Activated CD4-positive, alpha-beta T cell treated with anti-CD3 and anti-CD28 coated beads, Interleukin-2, Interleukin-4, amounts not matched to agents 100 ng/mL and 50 ng/mL, durations not matched to agents 16 hours and 8 hours (primary cell): ENCODE data around the gene DGCR6.
"Not testable (repeated sequence)": the region's sequence is repeated elsewhere in the genome, so short reads cannot be mapped to it uniquely, and the experiment has no call there.

Source experiments
- DNase-seq: peaks from one replicate; pipeline ENCODE4 v3.0.0-alpha.2; 2020; ENCODE audit warnings: low spot score

DGCR6 gene

DNA sequence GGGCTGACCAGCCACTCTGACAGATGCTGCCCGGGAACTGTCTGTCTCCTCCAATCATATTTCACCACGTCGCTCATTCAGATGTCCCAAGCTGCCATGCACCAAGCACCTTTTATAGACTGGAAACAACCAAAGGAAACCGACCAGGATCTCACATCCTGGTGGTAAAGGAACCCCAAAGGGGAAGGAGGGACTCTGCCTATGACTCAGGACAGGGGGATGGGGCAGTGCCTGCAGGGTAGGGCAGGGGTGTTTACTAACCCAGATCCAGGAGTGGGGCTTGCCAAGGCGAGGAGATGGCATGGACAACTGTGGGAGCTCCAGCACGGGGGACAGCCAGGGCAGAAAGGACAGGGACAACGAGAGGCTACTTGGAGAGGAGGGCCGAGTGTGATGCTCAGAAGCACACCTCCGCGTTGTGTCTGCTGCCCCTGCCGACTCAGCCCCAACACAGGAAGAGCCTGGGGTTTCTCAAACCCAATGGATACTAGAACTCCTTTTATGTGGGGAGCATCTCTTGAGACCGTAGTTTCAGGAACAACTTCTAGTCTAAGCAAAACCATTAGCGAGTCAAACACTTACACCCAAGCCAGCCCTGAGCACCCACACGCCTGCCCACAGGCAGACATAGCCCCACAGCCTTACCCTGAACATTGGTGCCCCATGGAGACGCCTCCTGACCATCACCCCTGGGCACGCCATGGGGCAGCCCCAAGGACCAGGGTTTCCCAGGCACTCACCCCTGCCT, 26.0 kb downstream of the DGCR6 start:
- DNase-seq = no peak

DNA sequence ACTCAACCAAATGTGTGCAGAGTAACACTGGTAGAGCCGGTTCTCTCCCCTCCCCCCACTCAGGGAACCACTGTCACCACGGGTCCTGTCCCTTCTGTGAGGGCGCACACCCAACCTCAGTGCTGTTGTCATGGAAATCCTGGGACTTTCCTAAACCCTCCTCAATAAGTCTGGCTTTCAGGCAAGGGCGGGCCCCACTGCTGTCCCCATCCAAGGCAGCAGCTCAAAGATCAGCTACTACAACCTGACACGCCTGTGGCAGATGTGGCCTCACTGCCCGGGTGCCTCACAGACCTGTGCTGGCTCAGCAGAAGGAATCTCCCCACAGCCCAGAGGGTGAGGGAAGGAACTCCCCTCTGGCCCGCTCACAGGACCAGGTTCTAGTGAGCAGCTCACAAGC, 27.8 kb downstream of the DGCR6 start:
- no peak for DNase-seq

DNA sequence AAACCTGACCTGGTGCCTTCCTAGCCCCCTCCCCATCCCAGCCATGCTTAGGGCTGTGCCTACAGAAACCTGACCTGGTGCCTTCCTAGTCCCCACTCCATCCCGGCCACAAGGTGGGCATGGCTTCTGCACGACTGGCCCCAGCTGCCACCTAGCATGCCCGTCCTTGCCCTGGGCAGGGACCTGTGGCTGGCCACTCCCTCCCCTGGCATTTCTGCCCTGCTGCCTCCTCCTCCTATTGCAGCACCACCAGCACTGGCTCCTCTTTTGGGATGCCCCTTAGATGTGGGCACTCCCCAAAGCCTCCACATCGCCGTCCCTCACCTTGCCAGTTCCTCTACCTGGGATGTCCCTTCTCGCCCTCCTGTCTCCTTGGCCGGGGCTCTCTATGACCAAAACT, 28.6 kb downstream of the DGCR6 start:
- DNase-seq = not testable (repeated sequence)

DNA sequence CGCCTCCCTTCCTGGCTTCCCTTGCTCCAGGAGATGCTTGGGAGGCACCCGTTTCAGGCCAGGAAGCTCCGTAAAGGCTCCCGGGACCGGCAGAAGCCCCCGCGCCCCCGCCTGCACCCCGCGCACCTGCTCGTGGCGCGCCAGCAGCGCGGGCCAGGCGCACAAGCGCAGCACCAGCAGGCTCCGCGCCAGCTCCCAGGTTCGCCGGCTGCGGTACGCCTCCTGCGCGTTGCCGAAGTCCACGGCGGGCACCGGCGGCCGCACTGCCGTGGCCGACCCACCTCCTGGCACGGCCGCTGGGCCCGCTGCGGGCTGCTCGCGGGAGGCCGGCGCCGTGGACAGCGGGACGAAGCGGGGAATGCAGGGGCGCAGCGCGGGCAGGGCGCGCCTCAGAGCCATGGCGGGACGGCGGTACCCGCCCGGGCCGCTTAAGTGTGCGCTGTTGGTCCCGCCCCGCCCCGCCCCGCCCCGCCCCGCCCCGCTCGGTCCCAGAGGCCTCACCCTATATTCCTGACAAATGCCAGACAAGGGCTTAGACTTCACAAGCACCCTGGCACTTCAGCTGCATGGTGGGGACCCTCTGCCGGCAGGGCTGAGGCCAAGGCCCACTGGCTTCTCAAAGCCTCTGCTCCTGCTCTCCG, 29.9 kb downstream of the DGCR6 start, which contains the start of gene PRODH:
Gene PRODH, minus strand, starts transcription at position 405 of the 641 bp plus-strand sequence. Its CDS starts 6 bp downstream, at position 399.
- DNase-seq = no peak

DNA sequence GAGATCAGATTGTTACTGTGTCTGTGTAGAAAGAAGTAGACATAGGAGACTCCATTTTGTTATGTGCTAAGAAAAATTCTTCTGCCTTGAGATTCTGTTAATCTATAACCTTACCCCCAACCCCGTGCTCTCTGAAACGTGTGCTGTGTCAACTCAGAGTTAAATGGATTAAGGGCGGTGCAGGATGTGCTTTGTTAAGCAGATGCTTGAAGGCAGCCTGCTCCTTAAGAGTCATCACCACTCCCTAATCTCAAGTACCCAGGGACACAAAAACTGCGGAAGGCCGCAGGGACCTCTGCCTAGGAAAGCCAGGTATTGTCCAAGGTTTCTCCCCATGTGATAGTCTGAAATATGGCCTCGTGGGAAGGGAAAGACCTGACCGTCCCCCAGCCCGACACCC, 32.6 kb downstream of the DGCR6 start:
- not testable (repeated sequence) for DNase-seq

DNA sequence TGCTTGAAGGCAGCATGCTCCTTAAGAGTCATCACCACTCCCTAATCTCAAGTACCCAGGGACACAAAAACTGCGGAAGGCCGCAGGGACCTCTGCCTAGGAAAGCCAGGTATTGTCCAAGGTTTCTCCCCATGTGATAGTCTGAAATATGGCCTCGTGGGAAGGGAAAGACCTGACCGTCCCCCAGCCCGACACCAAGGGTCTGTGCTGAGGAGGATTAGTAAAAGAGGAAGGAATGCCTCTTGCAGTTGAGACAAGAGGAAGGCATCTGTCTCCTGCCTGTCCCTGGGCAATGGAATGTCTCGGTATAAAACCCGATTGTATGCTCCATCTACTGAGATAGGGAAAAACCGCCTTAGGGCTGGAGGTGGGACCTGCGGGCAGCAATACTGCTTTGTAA, 41.0 kb downstream of the DGCR6 start:
- not testable (repeated sequence) for DNase-seq

DNA sequence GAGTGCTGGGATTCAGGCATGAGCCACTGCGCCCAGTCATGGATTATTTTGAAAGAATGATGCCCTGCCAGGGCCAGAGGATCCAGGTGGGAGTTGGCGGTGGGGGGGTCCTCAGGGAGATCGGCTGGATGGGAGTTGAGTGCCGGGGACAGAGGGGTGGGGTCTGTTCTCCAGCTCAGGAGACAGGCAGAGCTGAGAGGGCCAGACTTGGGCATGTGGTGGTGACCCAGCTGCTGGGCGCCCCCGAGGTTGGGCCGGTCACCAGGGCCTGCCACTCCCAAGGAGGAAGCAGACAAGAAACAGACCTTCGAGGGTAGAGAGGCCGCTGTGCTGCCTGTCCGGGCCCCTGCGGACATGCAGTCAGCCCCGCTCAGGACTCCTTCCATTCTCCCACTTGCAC, 41.8 kb downstream of the DGCR6 start:
- DNase-seq = no peak

DNA sequence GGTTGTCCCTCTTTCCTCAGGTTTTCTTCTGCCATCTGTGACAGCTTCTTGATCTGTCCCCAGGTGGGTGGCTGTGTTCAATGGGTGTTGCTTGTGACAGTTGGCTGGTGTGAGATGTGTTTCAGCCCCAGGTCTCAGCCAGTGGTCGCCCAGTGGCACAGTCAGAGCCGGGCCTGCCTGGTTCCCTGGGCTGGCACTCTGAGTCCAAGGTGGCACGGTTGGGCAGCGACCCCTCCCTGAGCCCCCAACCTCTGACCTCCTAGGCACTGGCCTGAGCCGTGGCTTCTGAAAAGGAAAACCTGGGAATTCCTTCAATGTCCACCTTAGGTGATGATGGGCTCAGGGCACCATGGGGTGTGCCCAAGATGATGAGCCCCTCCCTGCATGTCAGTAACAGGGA, 44.0 kb downstream of the DGCR6 start:
- DNase-seq = no peak

DNA sequence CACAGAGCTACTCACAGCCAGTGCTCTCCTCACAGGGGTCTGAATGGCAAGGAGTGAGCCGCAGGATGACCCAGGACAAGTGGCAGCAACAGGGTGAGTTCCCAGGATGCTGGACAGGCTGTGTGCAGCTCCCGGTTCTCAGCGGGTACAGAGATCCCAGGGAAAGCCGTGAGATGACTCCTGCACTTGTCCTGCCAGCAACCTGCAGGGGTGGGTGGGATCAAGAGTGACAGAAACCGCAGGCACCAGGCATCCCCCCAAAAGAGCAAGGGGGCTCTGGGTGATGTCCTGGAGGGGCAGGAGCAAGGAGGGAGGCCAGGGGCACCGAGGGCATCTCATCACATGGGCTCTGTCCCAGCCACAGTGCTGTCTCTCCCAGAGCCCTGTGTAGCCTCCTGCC, 45.9 kb downstream of the DGCR6 start:
- DNase-seq = no peak

DNA sequence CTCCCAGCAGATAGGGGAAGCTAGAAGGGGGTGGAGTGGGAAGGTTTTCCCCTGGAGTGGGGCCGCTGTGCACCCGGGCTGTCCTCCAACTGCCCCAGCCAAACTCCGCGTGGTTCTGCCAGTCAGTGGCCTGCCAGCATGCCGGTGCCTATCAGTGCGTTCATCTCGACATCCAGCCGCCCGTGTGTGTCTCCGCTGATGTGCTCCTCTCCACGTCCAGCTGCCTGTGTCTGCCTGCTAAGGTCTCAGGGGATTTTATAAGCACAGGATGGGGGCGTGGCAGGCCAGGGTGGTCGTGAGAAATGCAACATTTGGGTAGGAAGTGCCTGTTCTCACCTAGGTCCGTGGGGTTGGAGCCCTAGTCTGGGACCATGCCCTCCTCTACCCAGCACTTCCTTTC, 47.0 kb downstream of the DGCR6 start:
- not testable (repeated sequence) for DNase-seq

DNA sequence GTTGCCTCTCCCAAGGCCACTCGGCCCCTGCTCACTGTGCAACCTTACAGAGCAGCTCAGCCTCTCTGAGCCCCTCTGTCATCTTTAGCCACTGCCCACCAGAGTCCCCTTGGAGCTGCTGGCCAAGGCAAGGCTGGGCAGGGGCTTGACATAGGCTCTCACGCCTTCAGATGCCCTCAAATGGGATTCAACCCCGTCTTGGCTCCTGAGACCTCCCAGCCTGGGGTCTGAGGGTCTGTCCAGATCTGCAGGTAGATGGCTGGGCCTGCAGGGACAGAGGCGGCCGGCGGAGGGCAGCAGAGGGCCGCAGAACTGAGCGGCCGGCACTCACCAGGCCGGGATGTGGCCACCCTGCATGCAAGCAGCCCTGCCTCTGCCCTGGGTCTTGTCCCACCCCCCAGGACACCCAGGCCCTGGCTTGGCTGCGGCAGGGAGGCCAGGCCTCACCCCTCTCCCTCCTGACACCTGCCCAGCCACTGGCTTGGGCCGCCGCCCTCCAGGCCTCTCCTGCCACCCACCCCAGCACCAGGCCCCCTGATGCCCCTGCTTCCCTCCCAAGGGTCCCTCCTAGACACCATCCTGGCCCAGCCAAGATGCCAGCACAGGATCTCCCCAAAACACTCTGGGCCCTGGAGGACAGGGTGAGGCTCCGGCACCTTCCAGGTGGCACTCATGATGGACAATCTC, 48.3 kb downstream of the DGCR6 start:
- DNase-seq = peak; percentile 58

DNA sequence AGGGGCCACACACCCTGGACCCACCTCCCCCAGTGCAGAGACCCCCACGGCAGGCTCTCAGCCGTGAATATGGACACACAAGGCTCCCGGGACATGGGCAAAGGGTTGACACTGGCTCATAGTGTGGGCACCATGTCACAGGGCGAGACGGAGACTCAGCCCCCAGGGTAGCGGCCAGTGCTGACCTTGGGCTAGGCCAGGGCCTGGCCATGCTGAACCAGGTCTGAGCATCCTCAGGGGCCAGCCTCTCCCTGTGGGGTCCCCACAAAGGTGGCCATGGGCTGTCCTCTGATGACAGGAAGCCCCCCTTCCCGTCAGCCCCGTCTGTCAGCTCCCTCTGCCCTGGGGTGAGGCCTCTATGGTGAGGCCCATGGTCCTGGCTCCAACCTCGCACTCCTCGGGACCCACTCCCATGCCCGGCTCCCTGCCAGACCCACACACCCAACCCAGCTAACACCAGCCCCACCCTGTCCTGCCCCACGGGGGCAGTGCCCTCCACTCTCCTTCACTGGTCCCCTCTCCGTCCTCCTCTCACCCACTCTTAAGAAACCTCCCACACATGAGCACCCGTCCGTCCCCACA, 49.0 kb downstream of the DGCR6 start:
- DNase-seq = no peak

DNA sequence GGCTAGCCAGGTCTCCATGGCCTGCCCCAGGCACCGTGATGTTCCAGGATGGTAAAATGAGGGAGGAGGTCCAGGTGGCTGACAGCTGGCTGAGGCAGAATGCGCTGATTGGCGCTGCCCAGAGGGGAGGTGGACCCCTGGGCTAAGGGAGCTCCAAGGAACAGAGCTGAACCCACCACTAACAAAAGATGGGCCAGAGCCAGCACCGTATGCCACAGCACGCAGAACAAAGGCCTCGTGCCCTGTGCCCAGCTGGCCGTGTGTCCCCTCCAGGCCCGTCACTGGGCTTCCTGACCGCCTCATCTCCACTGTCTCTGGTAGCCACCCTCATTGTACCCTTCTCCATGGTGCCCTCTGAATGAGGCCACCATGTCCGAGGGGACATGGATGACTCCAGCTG, 49.6 kb downstream of the DGCR6 start:
- DNase-seq = no peak

DNA sequence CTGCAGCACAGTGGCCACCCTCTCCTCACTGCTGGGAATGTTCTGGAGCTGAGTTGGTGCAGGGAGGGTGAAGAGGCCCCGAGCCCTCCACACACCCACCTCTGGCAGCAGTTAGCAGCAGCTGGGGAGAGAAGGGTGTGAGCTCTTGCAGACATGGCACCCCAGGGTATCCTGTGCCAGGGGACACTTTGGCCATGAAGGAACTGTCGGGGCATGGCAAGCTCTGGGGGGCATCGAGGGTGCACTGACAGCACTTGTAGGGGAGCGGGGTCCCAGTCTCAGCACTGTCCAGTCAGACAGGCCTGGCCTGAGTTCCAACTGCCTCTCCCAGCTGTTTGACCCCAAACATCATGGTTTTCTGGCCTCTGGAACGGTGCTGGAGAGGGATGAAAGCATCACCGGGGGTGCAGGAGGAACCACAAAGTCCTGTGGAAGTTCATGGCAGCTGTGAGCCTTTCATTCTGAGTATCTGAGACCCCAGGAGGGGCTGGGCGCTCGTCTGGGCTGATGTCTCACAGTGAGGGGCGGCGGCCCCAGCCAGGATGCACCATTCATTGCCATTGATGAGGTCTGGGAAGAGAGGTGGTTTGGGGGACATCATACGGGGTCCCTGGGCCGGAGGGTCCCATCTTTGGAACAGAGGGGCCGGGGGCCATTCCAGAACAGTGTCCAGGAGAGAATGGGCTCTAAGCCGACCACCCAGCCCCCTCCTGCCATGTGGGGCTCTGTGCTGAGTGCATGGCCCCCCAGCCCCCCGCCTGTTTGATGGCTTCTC, 50.2 kb downstream of the DGCR6 start:
- DNase-seq = not testable (repeated sequence)

DNA sequence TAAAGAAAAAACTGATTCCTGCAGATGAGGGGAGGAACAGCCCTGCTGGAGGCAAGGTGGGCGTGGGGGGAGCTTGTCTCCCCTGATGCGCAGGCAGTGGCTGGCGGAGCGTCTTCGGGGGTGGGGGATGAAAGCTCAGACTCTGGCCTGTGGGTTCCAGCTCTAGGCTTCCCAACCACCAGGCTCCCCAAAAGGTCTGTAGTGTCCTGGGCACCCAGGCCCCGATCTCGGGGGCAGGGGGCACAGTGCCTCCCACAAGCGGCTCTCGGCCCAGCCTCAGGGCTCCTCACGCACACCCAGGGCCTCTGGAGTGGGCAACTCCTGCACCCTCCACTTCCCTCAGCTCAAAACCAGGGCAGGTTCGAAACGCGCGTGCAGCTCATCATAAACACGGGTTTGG, 50.8 kb downstream of the DGCR6 start:
- DNase-seq = not testable (repeated sequence)

DNA sequence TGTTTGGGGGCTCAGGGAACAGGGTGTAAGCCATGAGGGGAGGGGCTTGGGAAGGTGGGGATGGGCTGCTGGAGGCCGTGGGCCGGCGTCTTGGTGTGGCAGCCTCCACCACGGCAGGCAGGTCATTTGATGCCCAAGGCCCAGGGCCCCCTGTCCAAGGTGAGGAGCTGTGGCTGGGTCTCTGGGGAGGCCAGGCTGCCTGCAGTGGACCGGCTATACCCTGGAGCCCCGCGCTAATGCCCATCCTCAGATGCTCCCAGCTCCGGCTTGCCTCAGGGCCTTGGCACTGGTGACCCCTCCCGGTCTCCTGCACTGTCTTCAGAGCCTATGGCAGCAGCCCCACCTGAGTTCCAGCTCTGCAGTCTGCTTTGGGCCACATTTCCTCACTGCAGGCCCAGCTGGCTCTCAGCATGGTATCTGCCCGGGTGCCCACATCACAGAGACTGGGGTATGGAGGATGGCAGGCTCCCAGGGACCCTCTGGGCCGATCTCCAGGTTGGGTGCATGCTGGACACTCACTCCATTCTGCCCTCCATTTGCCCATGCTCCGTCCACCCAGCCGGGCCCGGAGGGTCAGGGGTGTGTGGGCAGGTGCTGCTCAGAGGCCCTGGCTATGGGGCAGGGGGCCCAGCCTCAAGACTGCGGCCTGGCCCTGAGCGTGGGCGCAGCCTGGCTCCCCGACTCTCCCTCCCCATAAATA, 51.7 kb downstream of the DGCR6 start:
- not testable (repeated sequence) for DNase-seq

DNA sequence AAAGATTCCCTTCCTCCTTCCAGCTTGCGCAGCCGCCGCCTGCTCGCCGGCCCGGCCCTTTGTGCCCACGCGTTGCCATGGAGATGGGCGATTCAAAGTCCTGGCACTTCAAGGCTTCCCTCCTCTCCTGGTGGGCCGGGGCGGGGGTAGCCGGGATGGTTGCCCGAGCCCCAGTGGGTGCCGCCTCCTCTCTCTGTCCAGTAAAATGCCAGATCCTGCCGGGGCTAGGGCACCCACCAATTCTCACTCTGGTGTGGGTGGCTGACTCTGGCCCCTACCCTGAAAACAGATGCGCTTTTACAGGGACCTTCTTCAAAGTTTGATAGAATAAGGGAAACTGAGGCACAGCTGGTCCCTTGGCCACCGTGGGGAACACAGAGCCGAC, 52.2 kb downstream of the DGCR6 start:
- not testable (repeated sequence) for DNase-seq

DNA sequence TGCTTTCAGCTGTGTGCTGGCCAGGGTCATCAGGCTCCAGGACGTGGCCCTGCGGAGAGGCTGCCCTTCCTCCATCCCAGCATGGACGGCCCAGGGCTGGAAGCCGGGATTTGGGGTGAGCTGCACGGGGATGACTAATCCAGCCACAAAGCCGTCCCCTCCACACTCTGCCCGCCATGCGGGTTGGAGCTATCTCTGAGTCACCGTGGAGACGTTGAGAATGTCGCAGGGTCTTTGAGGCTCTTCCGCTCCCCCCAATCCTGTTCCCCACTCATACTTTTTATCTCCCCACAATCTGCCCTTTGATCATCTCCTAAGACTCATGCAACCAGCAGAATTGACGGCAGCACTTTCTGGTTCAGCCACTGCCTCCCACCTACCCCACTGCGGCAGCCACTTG, 52.6 kb downstream of the DGCR6 start:
- not testable (repeated sequence) for DNase-seq

DNA sequence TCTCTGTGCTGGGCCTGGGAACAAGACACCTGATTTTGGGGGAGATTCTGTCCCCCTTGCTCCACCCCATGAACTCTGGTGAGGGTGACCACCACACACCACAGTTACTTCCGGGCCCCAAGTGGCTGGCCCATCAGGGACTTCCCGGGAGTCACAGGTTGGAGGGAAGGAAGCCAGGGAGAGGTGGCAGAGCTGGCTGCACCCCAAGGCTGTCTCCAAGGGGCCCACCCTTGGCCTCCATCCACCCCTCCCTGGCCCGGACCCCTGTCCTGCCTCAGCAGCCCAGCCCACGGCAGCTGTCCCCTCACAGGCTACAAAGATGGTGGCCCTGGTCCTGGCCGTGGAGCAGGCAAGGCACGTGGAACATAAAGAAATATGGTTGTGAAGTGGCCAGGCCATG, 53.1 kb downstream of the DGCR6 start:
- DNase-seq = not testable (repeated sequence)

DNA sequence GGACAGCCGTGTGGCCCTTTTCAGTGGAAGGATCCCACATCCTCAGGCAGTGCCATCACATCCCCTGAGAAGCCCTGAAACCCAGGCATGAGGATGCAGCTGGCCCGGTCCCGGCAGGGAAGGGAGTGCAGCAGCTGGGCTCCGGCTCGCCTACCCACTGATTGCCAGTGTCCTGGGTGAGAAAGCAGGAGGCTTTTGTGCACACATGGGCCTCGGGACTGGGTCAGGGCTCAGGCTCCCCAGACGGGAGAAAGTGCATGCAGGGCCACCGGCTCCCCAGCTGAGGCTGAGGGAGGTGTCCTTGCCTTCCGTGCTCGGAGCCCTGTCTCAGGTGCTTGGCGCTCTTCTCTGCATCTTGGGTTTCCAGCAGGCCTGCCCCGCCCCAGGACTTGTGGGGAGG, 53.6 kb downstream of the DGCR6 start:
- not testable (repeated sequence) for DNase-seq

DNA sequence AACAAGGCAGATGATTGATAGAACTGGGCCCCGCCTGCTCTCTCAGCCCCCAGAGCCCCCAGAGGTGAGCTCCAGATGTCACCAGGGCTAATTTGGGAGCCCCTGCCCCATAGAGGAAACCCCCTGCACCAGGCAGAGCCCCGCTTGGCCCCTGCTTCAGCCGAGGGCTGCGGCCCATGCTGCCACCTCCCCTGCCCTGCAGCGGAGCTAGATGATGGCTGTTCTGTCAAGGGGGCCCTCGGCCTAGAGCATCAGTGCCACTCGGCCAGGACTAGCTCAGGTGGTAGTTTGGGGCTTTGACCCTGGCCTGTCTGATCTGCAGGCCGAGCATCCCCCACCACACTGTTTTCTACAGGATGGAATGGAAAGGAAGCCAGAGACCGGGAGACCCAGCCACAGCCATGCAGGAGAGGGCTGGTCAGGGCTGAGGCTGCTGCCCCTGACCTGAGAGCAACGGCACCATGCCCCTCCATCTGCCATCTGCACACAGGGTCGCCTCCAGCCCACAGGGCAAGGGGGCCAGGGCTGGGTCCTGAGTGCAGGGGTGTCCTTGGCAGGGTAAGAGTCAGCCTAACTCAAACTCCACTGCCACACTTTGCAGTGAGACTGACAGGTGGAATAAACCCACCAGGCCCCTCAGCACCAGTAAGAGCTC, 54.2 kb downstream of the DGCR6 start:
- DNase-seq = not testable (repeated sequence)
